ENCODE measurements around the gene C4orf36. TPM values are rescaled to one million over a fixed set of nuclear protein-coding genes. Genes with fewer than 3 reads are reported as not detected.

Gene C4orf36
- total and polyA plus RNA-seq, 2 of the 4 experiments (the other 2 are of a cell fraction), result 0.18 to 0.41 TPM

GRCh38 chr4:86846921-86847320 lies 45.3 kb downstream of the C4orf36 start:
- DNase-seq (no peak), ATAC-seq (ENCODE audit: low read depth) (no peak)
- no peak overlapping the region for H2BK120ac ChIP-seq (ENCODE audit: low read depth, low read length)
- no peak overlapping the region for H3K9ac ChIP-seq (ENCODE audit: low read depth, low read length)
- 0 out of 2 replicates have a peak, but pooled peaks cover 2% of the 10 kb centered on the region for H3K9me1 ChIP-seq (ENCODE audit: insufficient read depth, low read length)
- no peak overlapping the region for H3K4me2 ChIP-seq (ENCODE audit: low read depth, low read length)
- no peak overlapping the region for H2AFZ ChIP-seq (replicated peaks; ENCODE audit: low read length, poor library complexity)
- no peaks in the 10 kb centered on the region for H3K79me1 ChIP-seq (ENCODE audit: low read depth in 1 of 2, low read length in 2 of 2)
- no peaks in the 10 kb centered on the region for H3K4me1 ChIP-seq (ENCODE audit: control insufficient read depth, insufficient read depth, low read length)
- in situ Hi-C loops (cut with MboI; ENCODE audit: low sequenced_read_pairs) (no loop called here), intact Hi-C loops (cut with micrococcal nuclease) (no loop called here), dilution Hi-C loops (cut with HindIII; ENCODE audit: low sequenced_read_pairs, unreplicated experiment) (no loop called here)
- no TSS peak for BruUV-seq (replicated peaks)
- no peak overlapping the region for H3K4ac ChIP-seq (ENCODE audit: low read depth, low read length)
- no peak overlapping the region for H4K5ac ChIP-seq (ENCODE audit: low read depth, low read length)
- H2BK15ac ChIP-seq (ENCODE audit: low read depth, low read length), result no peak overlapping the region
- H3K27ac ChIP-seq (ENCODE audit: insufficient read depth, low read length), result no peak overlapping the region
- POLR2A ChIA-PET (ENCODE audit: unreplicated experiment), result no interaction called here
- no peak overlapping the region for H2BK5ac ChIP-seq (ENCODE audit: low read depth, low read length, poor library complexity, severe bottlenecking)
- H2BK20ac ChIP-seq (ENCODE audit: low read depth, low read length), result no peak overlapping the region
- no peak overlapping the region for H3K14ac ChIP-seq (replicated peaks; ENCODE audit: low read depth, low read length)
- no peak overlapping the region for H2AK9ac ChIP-seq (replicated peaks; ENCODE audit: low read depth, low read length, poor library complexity)
- CTCF ChIA-PET, result interaction anchor here (0.8 to 0.9 kb wide), 2 partner anchors 9 to 75 kb away, joined by 3 to 4 read pairs; no protein-coding TSS in a partner anchor
- no peaks in the 10 kb centered on the region for H3K36me3 ChIP-seq (ENCODE audit: control insufficient read depth, insufficient read depth, low read length)
- H3K18ac ChIP-seq (ENCODE audit: low read depth, low read length), result no peak overlapping the region
- H4K91ac ChIP-seq (ENCODE audit: insufficient read depth, low read depth, low read length), result no peak overlapping the region
- H3K4me3 ChIP-seq (ENCODE audit: insufficient read depth, low read depth, low read length), result no peak overlapping the region
- no peak overlapping the region for H3K23ac ChIP-seq (ENCODE audit: low read depth, low read length)
- H4K20me1 ChIP-seq (ENCODE audit: insufficient read depth, low read length), result no peaks in the 10 kb centered on the region
- no peak overlapping the region for H4K8ac ChIP-seq (ENCODE audit: low read depth in 2 of 2, low read length in 2 of 2)
- H3K9me3 ChIP-seq (ENCODE audit: control insufficient read depth, insufficient read depth, low read length), result no peaks in the 10 kb centered on the region
- no peaks in the 10 kb centered on the region for H3K27me3 ChIP-seq (ENCODE audit: control insufficient read depth, insufficient read depth, low read length)
- H2AK5ac ChIP-seq (ENCODE audit: low read depth, low read length), result no peak overlapping the region
- no peak overlapping the region for H3K56ac ChIP-seq (ENCODE audit: extremely low read depth, insufficient read depth, low read length)
- TF ChIP-seq RAD21 (IDR thresholded peaks at IDR 0.05; ENCODE audit: low read length), result no peak
- no peak for TF ChIP-seq POLR2A (IDR thresholded peaks at IDR 0.05; ENCODE audit: low read depth, low read length)
- TF ChIP-seq MAZ (IDR thresholded peaks at IDR 0.05; ENCODE audit: borderline replicate concordance, low read depth, low read length), result no peak
- no peak for TF ChIP-seq MXI1 (IDR thresholded peaks at IDR 0.05; ENCODE audit: borderline replicate concordance, low read depth, low read length)
- no peak for TF ChIP-seq USF2 (IDR thresholded peaks at IDR 0.05; ENCODE audit: low read depth, low read length)
- no peak for TF ChIP-seq MAFK (IDR thresholded peaks at IDR 0.05; ENCODE audit: low read depth, low read length)
- TF ChIP-seq RCOR1 (IDR thresholded peaks at IDR 0.05; ENCODE audit: insufficient replicate concordance, low read length), result no peak
- TF ChIP-seq RFX5 (IDR thresholded peaks at IDR 0.05; ENCODE audit: low read depth, low read length), result no peak
- no peak for TF ChIP-seq SMC3 (IDR thresholded peaks at IDR 0.05; ENCODE audit: low read depth, low read length)
- TF ChIP-seq FOS (IDR thresholded peaks at IDR 0.05; ENCODE audit: low read depth, low read length), result no peak
- TF ChIP-seq CEBPB (IDR thresholded peaks at IDR 0.05; ENCODE audit: low read depth, low read length), result no peak
- TF ChIP-seq BHLHE40 (IDR thresholded peaks at IDR 0.05; ENCODE audit: low read depth, low read length), result no peak
- TF ChIP-seq ELK1 (IDR thresholded peaks at IDR 0.05; ENCODE audit: borderline replicate concordance, low read depth, low read length), result no peak
- TF ChIP-seq CTCF (conservative IDR thresholded peaks at IDR 0.05; ENCODE audit: low read depth, low read length), result no peak
- no peak for TF ChIP-seq NFE2L2 (IDR thresholded peaks at IDR 0.05; ENCODE audit: low read depth, low read length)
- TF ChIP-seq CHD1 (IDR thresholded peaks at IDR 0.05; ENCODE audit: low read depth, low read length), result no peak

All from IMR-90 (cell line).